Mesendoderm (in vitro differentiated cells): ENCODE results near the gene ASTN1.
A peak's percentile ranks its signal among the peaks of the same experiment; 100 is the strongest.

Experiments used
- DNase-seq: peaks from one replicate; pipeline ENCODE4 v3.0.0; 2013
- H2AK5ac ChIP-seq: 2 replicates; pipeline ENCODE4 v1.6.1; 2013; ENCODE audit warnings: low read length, inconsistent platforms
- H2BK120ac ChIP-seq: 2 replicates; pipeline ENCODE4 v1.6.1; 2013; ENCODE audit warnings: low read depth, mild to moderate bottlenecking, low read length, moderate library complexity, mixed read lengths
- H2BK15ac ChIP-seq: replicated peaks from 2 replicates; pipeline ENCODE4 v1.6.1; 2013; ENCODE audit warnings: low read depth, mild to moderate bottlenecking, moderate library complexity
- H2BK5ac ChIP-seq: 2 replicates; pipeline ENCODE4 v1.6.1; 2013; ENCODE audit warnings: low read length, inconsistent platforms
- H3K18ac ChIP-seq: 2 replicates; pipeline ENCODE4 v1.6.1; 2013; ENCODE audit warnings: mild to moderate bottlenecking, low read length, mixed read lengths
- H3K23ac ChIP-seq: one replicate; pipeline ENCODE4 v1.6.1; 2013; ENCODE audit warnings: low read length
- H3K27ac ChIP-seq: 2 replicates; pipeline ENCODE4 v1.5.1; 2013; ENCODE audit warnings: low read depth, mild to moderate bottlenecking, inconsistent platforms, low read length, moderate library complexity
- H3K27me3 ChIP-seq: 2 replicates; pipeline ENCODE4 v1.6.1; 2013; ENCODE audit warnings: low read length, control low read depth, mild to moderate bottlenecking, inconsistent platforms; ENCODE audit not compliant: insufficient read depth, poor library complexity
- H3K36me3 ChIP-seq: 2 replicates; pipeline ENCODE4 v1.6.1; 2013; ENCODE audit warnings: low read length, inconsistent platforms; ENCODE audit not compliant: control insufficient read depth, insufficient read depth
- H3K4ac ChIP-seq: one replicate; pipeline ENCODE4 v1.6.1; 2013; ENCODE audit warnings: low read depth, mild to moderate bottlenecking, low read length, moderate library complexity
- H3K4me1 ChIP-seq: 2 replicates; pipeline ENCODE4 v1.6.1; 2013; ENCODE audit warnings: low read depth, low read length, inconsistent platforms; ENCODE audit not compliant: control insufficient read depth
- H3K4me2 ChIP-seq: 2 replicates; pipeline ENCODE4 v1.6.1; 2013; ENCODE audit warnings: low read length
- H3K4me3 ChIP-seq: 2 replicates; pipeline ENCODE4 v1.5.1; 2013; ENCODE audit warnings: mild to moderate bottlenecking, low read length
- H3K56ac ChIP-seq: one replicate; pipeline ENCODE4 v1.6.1; 2013; ENCODE audit warnings: low read length
- H3K79me1 ChIP-seq: 2 replicates; pipeline ENCODE4 v1.6.1; 2013; ENCODE audit warnings: low read length, inconsistent platforms
- H3K79me2 ChIP-seq: 2 replicates; pipeline ENCODE4 v1.6.1; 2013; ENCODE audit warnings: mild to moderate bottlenecking, low read length; ENCODE audit not compliant: control insufficient read depth, insufficient read depth
- H3K9ac ChIP-seq: 2 replicates; pipeline ENCODE4 v1.6.1; 2013; ENCODE audit warnings: low read length, inconsistent platforms
- H4K5ac ChIP-seq: one replicate; pipeline ENCODE4 v1.6.1; 2013; ENCODE audit warnings: low read length
- H4K8ac ChIP-seq: one replicate; pipeline ENCODE4 v1.6.1; 2013; ENCODE audit warnings: low read depth, mild to moderate bottlenecking, control low read depth, low read length, moderate library complexity
- WGBS: extraction: QIAGEN DNeasy Blood & Tissue Kit; methylation state at CpG from one replicate; pipeline ENCODE4 v1.1.7; 2013; ENCODE audit warnings: low lambda C conversion rate, missing lambda C conversion rate; ENCODE audit not compliant: insufficient coverage; ENCODE audit errors: extremely low coverage; 5-methylcytosine and 5-hydroxymethylcytosine counted together

Gene ASTN1

GRCh38 chr1:176866011-176866714, 298.3 kb downstream of the ASTN1 start:
- Histone ChIP-seq H3K79me1 (no peaks in the 10 kb centered on the region), H2BK15ac (no peak overlapping the region), H3K4me3 (no peak overlapping the region), H3K4ac (no peak overlapping the region), H4K8ac (no peak overlapping the region), H3K23ac (no peak overlapping the region), H3K4me2 (no peak overlapping the region), H2BK120ac (no peak overlapping the region), H4K5ac (no peak overlapping the region), H3K36me3 (no peaks in the 10 kb centered on the region), H3K18ac (no peak overlapping the region), H3K4me1 (no peaks in the 10 kb centered on the region), H2BK5ac (no peak overlapping the region), H3K79me2 (no peaks in the 10 kb centered on the region), H3K56ac (no peak overlapping the region), H3K27ac (no peak overlapping the region), H3K9ac (no peak overlapping the region), H3K27me3 (no peaks in the 10 kb centered on the region), H2AK5ac (no peak overlapping the region)
- WGBS = no CpG with 5 or more reads among the region's 1 CpG
- peak; percentile 48 for DNase-seq

- H4K8ac ChIP-seq = no peak overlapping the region
- no peak overlapping the region for H2BK15ac ChIP-seq
- H3K36me3 ChIP-seq = no peaks in the 10 kb centered on the region
- DNase-seq = no peak
- no peaks in the 10 kb centered on the region for H3K79me2 ChIP-seq
- no peak overlapping the region for H4K5ac ChIP-seq
- no peak overlapping the region for H3K9ac ChIP-seq
- H3K4me2 ChIP-seq = no peak overlapping the region
- H3K18ac ChIP-seq = no peak overlapping the region
- no peaks in the 10 kb centered on the region for H3K4me1 ChIP-seq
- H2AK5ac ChIP-seq = no peak overlapping the region
- H3K27me3 ChIP-seq = no peaks in the 10 kb centered on the region
- H3K4ac ChIP-seq = no peak overlapping the region
- no peak overlapping the region for H2BK120ac ChIP-seq
- no peak overlapping the region for H3K56ac ChIP-seq
- H2BK5ac ChIP-seq = no peak overlapping the region
- H3K4me3 ChIP-seq = no peak overlapping the region
- H3K79me1 ChIP-seq = no peaks in the 10 kb centered on the region
- H3K23ac ChIP-seq = no peak overlapping the region
- H3K27ac ChIP-seq = no peak overlapping the region
- WGBS = no CpG with 5 or more reads among the region's 9 CpGs
These were observed 300.3 kb downstream of the ASTN1 start for GRCh38 chr1:176864211-176864610.

- Histone ChIP-seq H3K4ac (no peak overlapping the region), H3K79me1 (no peaks in the 10 kb centered on the region), H2BK120ac (no peak overlapping the region), H3K18ac (no peak overlapping the region), H3K4me2 (no peak overlapping the region), H2BK15ac (no peak overlapping the region), H3K27me3 (no peaks in the 10 kb centered on the region), H3K9ac (no peak overlapping the region), H4K5ac (no peak overlapping the region), H2AK5ac (no peak overlapping the region), H3K56ac (no peak overlapping the region), H2BK5ac (no peak overlapping the region), H3K79me2 (no peaks in the 10 kb centered on the region), H3K23ac (no peak overlapping the region), H3K4me3 (no peak overlapping the region), H4K8ac (no peak overlapping the region), H3K27ac (no peak overlapping the region), H3K36me3 (no peaks in the 10 kb centered on the region), H3K4me1 (no peaks in the 10 kb centered on the region)
- DNase-seq = peak; percentile 55
- WGBS = no CpG with 5 or more reads among the region's 4 CpGs
These were observed 300.9 kb downstream of the ASTN1 start for GRCh38 chr1:176863613-176864012.

GRCh38 chr1:176858433-176858916, 306.0 kb downstream of the ASTN1 start:
- Histone ChIP-seq H3K56ac (no peak overlapping the region), H2BK15ac (no peak overlapping the region), H2BK120ac (no peak overlapping the region), H2AK5ac (no peak overlapping the region), H3K4me2 (no peak overlapping the region), H3K4me3 (no peak overlapping the region), H4K5ac (no peak overlapping the region), H2BK5ac (no peak overlapping the region), H3K18ac (no peak overlapping the region), H3K27me3 (no peaks in the 10 kb centered on the region), H3K4ac (no peak overlapping the region), H3K23ac (no peak overlapping the region), H3K79me2 (no peaks in the 10 kb centered on the region), H3K79me1 (no peaks in the 10 kb centered on the region), H3K27ac (no peak overlapping the region), H3K9ac (no peak overlapping the region), H3K4me1 (peaks cover 2% of the 10 kb centered on the region), H3K36me3 (no peaks in the 10 kb centered on the region), H4K8ac (no peak overlapping the region)
- no peak for DNase-seq
- no CpG with 5 or more reads among the region's 4 CpGs for WGBS

- H3K4me2 ChIP-seq = no peak overlapping the region
These were observed 306.9 kb downstream of the ASTN1 start for GRCh38 chr1:176857632-176858031.

More at GRCh38 chr1:176857632-176858031, 306.9 kb downstream of the ASTN1 start:
- Histone ChIP-seq H2BK120ac (no peak overlapping the region), H3K4ac (no peak overlapping the region), H2AK5ac (no peak overlapping the region), H3K56ac (no peak overlapping the region), H3K4me1 (peaks cover 2% of the 10 kb centered on the region), H3K27me3 (no peaks in the 10 kb centered on the region), H3K27ac (no peak overlapping the region), H3K23ac (no peak overlapping the region), H2BK5ac (no peak overlapping the region), H3K79me1 (no peaks in the 10 kb centered on the region), H4K8ac (no peak overlapping the region), H3K36me3 (no peaks in the 10 kb centered on the region), H3K18ac (no peak overlapping the region), H2BK15ac (no peak overlapping the region), H3K79me2 (no peaks in the 10 kb centered on the region), H4K5ac (no peak overlapping the region), H3K4me3 (no peak overlapping the region), H3K9ac (no peak overlapping the region)
- no peak for DNase-seq
- WGBS = no CpG with 5 or more reads among the region's 4 CpGs
